OCI-LY7 (cell line): Measurements from ENCODE around the gene RELB.

Experiments
- CTCF ChIP-seq: fragments of 200-600 bp; sonication (generic); conservative IDR thresholded peaks from 2 replicates; pipeline ENCODE4 v1.5.1; 2014; ENCODE audit warnings: mild to moderate bottlenecking, antibody characterized with exemption, low read length, moderate library complexity, mixed read lengths
- EZH2phosphoT487 ChIP-seq: fragments of 200-600 bp; sonication (generic); IDR thresholded peaks from 2 replicates; pipeline ENCODE4 v1.6.1; 2018; ENCODE audit warnings: low read depth, borderline replicate concordance, mild to moderate bottlenecking, mixed run types, antibody characterized with exemption, low read length, moderate library complexity, mixed read lengths

GRCh38 chr19:45035755-45036154 lies 34.5 kb downstream of the RELB start:
- no peak for TF ChIP-seq EZH2phosphoT487
- TF ChIP-seq CTCF, result no peak
